DND-41 (cell line): ENCODE results near the gene DFFB.

ENCODE experiments used
- ATAC-seq: fragments of 200-7000 bp; cut with Tn5 transposase; 3 replicates; pipeline ENCODE4 v1.9.1; 2021; ENCODE audit warnings: low read depth; ENCODE audit not compliant: insufficient read depth
- DNase-seq: peaks from one replicate; pipeline ENCODE4 v3.0.0-alpha.2; 2020
- H2AFZ ChIP-seq: 2 replicates; pipeline ENCODE4 v1.6.0; 2012; ENCODE audit warnings: low read depth, low read length
- H3K27ac ChIP-seq: 2 replicates; pipeline ENCODE4 v1.5.1; 2012; ENCODE audit warnings: low read length, inconsistent platforms
- H3K27me3 ChIP-seq: fragments of 200-600 bp; sonication (generic); 2 replicates; pipeline ENCODE4 v1.6.0; 2012; ENCODE audit warnings: low read length, mild to moderate bottlenecking, inconsistent platforms; ENCODE audit not compliant: insufficient read depth, poor library complexity
- H3K36me3 ChIP-seq: 2 replicates; pipeline ENCODE4 v1.5.1; 2012; ENCODE audit warnings: low read length, inconsistent platforms; ENCODE audit not compliant: insufficient read depth
- H3K4me1 ChIP-seq: 2 replicates; pipeline ENCODE4 v1.5.1; 2012; ENCODE audit warnings: mild to moderate bottlenecking, low read length; ENCODE audit not compliant: insufficient read depth
- H3K4me2 ChIP-seq: 2 replicates; pipeline ENCODE4 v1.6.0; 2012; ENCODE audit warnings: mild to moderate bottlenecking, moderate library complexity, low read length, inconsistent platforms; ENCODE audit not compliant: insufficient read depth
- H3K4me3 ChIP-seq, 2 experiments: fragments of 200-600 bp in 1 of 2; shearing (Covaris generic) in 1 of 2; 2 replicates each; pipeline ENCODE4 v1.5.1; 2012 to 2016; ENCODE audit warnings: inconsistent platforms in 2 of 2, low read length in 2 of 2, mild to moderate bottlenecking in 2 of 2, low read depth in 1 of 2, moderate library complexity in 1 of 2
- H3K79me2 ChIP-seq: 2 replicates; pipeline ENCODE4 v1.6.0; 2012; ENCODE audit warnings: low read length, inconsistent platforms; ENCODE audit not compliant: insufficient read depth
- H3K9ac ChIP-seq: 2 replicates; pipeline ENCODE4 v1.6.0; 2012; ENCODE audit warnings: low read depth, mild to moderate bottlenecking, inconsistent platforms, low read length, moderate library complexity
- H3K9me3 ChIP-seq: 2 replicates; pipeline ENCODE4 v1.5.1; 2012; ENCODE audit warnings: low read length, moderate library complexity, mild to moderate bottlenecking, inconsistent platforms; ENCODE audit not compliant: insufficient read depth, severe bottlenecking
- H4K20me1 ChIP-seq: 2 replicates; pipeline ENCODE4 v1.6.0; 2012; ENCODE audit warnings: low read length; ENCODE audit not compliant: insufficient read depth
- CTCF ChIP-seq: IDR thresholded peaks from 2 replicates; pipeline ENCODE4 v1.5.1; 2012; ENCODE audit warnings: borderline replicate concordance, low read length, moderate library complexity, mild to moderate bottlenecking; ENCODE audit not compliant: poor library complexity, severe bottlenecking; ENCODE audit errors: extremely low read depth
- EZH2 ChIP-seq: IDR thresholded peaks from 3 replicates; pipeline ENCODE4 v1.6.1; 2012; ENCODE audit warnings: borderline replicate concordance, low read depth, mild to moderate bottlenecking, moderate library complexity, low read length, inconsistent platforms; ENCODE audit not compliant: severe bottlenecking

Gene DFFB

GRCh38 chr1:3932156-3932919 lies 75.1 kb downstream of the DFFB start:
- TF ChIP-seq EZH2, result no peak
- no peak for TF ChIP-seq CTCF
- Histone ChIP-seq H3K27ac (no peak overlapping the region), H4K20me1 (no peaks in the 10 kb centered on the region; the same call in 1 of the 2 replicates), H3K4me3 (no peak overlapping the region), H3K9ac (no peak overlapping the region), H3K79me2 (no peaks in the 10 kb centered on the region), H3K9me3 (no peaks in the 10 kb centered on the region), H3K4me2 (no peak overlapping the region), H2AFZ (no peak overlapping the region), H3K4me1 (no peaks in the 10 kb centered on the region), H3K36me3 (no peaks in the 10 kb centered on the region), H3K27me3 (no peaks in the 10 kb centered on the region)
- DNase-seq, result no peak
- ATAC-seq, result no peak
